Activated naive CD8-positive, alpha-beta T cell treated with anti-CD3 and anti-CD28 coated beads for 36 hours (primary cell): ENCODE measurements around the gene RAD23A. TPM values are rescaled to one million over a fixed set of nuclear protein-coding genes. Genes with fewer than 3 reads are reported as not detected.

Experiments used
- DNase-seq: peaks from one replicate; pipeline ENCODE4 v3.0.0; 2021
- H3K27ac Mint-ChIP-seq: one replicate; pipeline ENCODE4 v1.8.0; 2022; ENCODE audit warnings: mild to moderate bottlenecking, moderate library complexity, mixed read lengths
- H3K27me3 Mint-ChIP-seq: one replicate; pipeline ENCODE4 v1.8.0; 2022; ENCODE audit warnings: mild to moderate bottlenecking, mixed read lengths
- H3K36me3 Mint-ChIP-seq: one replicate; pipeline ENCODE4 v1.8.0; 2021; ENCODE audit warnings: mild to moderate bottlenecking, mixed read lengths
- H3K4me1 Mint-ChIP-seq: one replicate; pipeline ENCODE4 v1.8.0; 2021; ENCODE audit warnings: mixed read lengths
- H3K4me3 Mint-ChIP-seq: one replicate; pipeline ENCODE4 v1.8.0; 2022; ENCODE audit warnings: mild to moderate bottlenecking, moderate library complexity, mixed read lengths
- H3K9me3 Mint-ChIP-seq: one replicate; pipeline ENCODE4 v1.8.0; 2022; ENCODE audit warnings: mixed read lengths
- total RNA-seq, 2 experiments: library from RNA; stranded (reverse); gene quantifications; one replicate each; pipeline ENCODE4 v1.2.3, GENCODE V29; 2021

RAD23A gene
- total RNA-seq, 2 experiments from 2014 or later = 176 to 181 TPM

- H3K27ac Mint-ChIP-seq = no peak overlapping the region
- H3K4me1 Mint-ChIP-seq = peaks cover 7% of the 10 kb centered on the region
- no peaks in the 10 kb centered on the region for H3K27me3 Mint-ChIP-seq
- peak overlapping the region; percentile 26 for H3K4me3 Mint-ChIP-seq
- no peaks in the 10 kb centered on the region for H3K36me3 Mint-ChIP-seq
- DNase-seq = no peak
- no peaks in the 10 kb centered on the region for H3K9me3 Mint-ChIP-seq
These were observed 50.9 kb downstream of the RAD23A start for GRCh38 chr19:12996406-12997094.

GRCh38 chr19:12997179-12997966 is 51.7 kb downstream of the RAD23A start:
- Mint-ChIP-seq H3K9me3 (no peaks in the 10 kb centered on the region), H3K27me3 (no peaks in the 10 kb centered on the region), H3K4me1 (peaks cover 7% of the 10 kb centered on the region), H3K36me3 (no peaks in the 10 kb centered on the region), H3K4me3 (peak overlapping the region; percentile 26), H3K27ac (no peak overlapping the region)
- no peak for DNase-seq

- Mint-ChIP-seq H3K9me3 (no peaks in the 10 kb centered on the region), H3K4me1 (peaks cover 7% of the 10 kb centered on the region), H3K4me3 (no peak overlapping the region), H3K36me3 (no peaks in the 10 kb centered on the region), H3K27me3 (no peaks in the 10 kb centered on the region), H3K27ac (no peak overlapping the region)
- DNase-seq = no peak
These were observed 52.6 kb downstream of the RAD23A start for GRCh38 chr19:12997967-12998940.

GRCh38 chr19:13001166-13001501 is 55.5 kb downstream of the RAD23A start:
- Mint-ChIP-seq H3K27ac (no peak overlapping the region), H3K9me3 (no peaks in the 10 kb centered on the region), H3K36me3 (no peaks in the 10 kb centered on the region), H3K4me3 (no peak overlapping the region), H3K27me3 (no peaks in the 10 kb centered on the region), H3K4me1 (peaks cover 2% of the 10 kb centered on the region)
- DNase-seq = no peak

- H3K27me3 Mint-ChIP-seq = no peaks in the 10 kb centered on the region
- no peak overlapping the region for H3K4me3 Mint-ChIP-seq
- peaks cover 2% of the 10 kb centered on the region for H3K4me1 Mint-ChIP-seq
- no peak for DNase-seq
- H3K9me3 Mint-ChIP-seq = no peaks in the 10 kb centered on the region
- H3K27ac Mint-ChIP-seq = no peak overlapping the region
- no peaks in the 10 kb centered on the region for H3K36me3 Mint-ChIP-seq
These were observed 56.0 kb downstream of the RAD23A start for GRCh38 chr19:13001502-13002165.

GRCh38 chr19:13002166-13002898 is 56.7 kb downstream of the RAD23A start:
- H3K4me1 Mint-ChIP-seq = no peaks in the 10 kb centered on the region
- H3K27me3 Mint-ChIP-seq = no peaks in the 10 kb centered on the region
- H3K4me3 Mint-ChIP-seq = no peak overlapping the region
- DNase-seq = no peak
- no peaks in the 10 kb centered on the region for H3K36me3 Mint-ChIP-seq
- H3K9me3 Mint-ChIP-seq = no peaks in the 10 kb centered on the region
- no peak overlapping the region for H3K27ac Mint-ChIP-seq

GRCh38 chr19:13003081-13003480 is 57.4 kb downstream of the RAD23A start:
- no peak overlapping the region for H3K4me3 Mint-ChIP-seq

More at GRCh38 chr19:13003081-13003480, 57.4 kb downstream of the RAD23A start:
- no peak overlapping the region for H3K27ac Mint-ChIP-seq
- H3K9me3 Mint-ChIP-seq = no peaks in the 10 kb centered on the region
- no peaks in the 10 kb centered on the region for H3K36me3 Mint-ChIP-seq
- H3K4me1 Mint-ChIP-seq = no peaks in the 10 kb centered on the region
- peaks cover 4% of the 10 kb centered on the region for H3K27me3 Mint-ChIP-seq
- DNase-seq = no peak

Other genes with a start within 250 kb of the RAD23A start
- 10 to 100 TPM; 13.1 to 13.4 TPM for gene FBXW9, start 249.2 kb upstream of the RAD23A start, total RNA-seq
- 100 to 1,000 TPM; 125 to 134 TPM for gene TNPO2, start 221.9 kb upstream of the RAD23A start, total RNA-seq
- 100 to 1,000 TPM; 223 to 230 TPM for gene TRIR, start 211.2 kb upstream of the RAD23A start, total RNA-seq
- 10 to 100 TPM; 78.3 to 80.2 TPM for gene GET3, start 208.4 kb upstream of the RAD23A start, total RNA-seq
- not detected for gene BEST2, start 194.1 kb upstream of the RAD23A start, total RNA-seq
- 10 to 100 TPM; 13.0 to 13.8 TPM for gene HOOK2, start 170.3 kb upstream of the RAD23A start, total RNA-seq
- 100 to 1,000 TPM; 171 to 175 TPM for gene JUNB, start 154.4 kb upstream of the RAD23A start, total RNA-seq
- gene PRDX2, start 144.1 kb upstream of the RAD23A start, total RNA-seq = 100 to 1,000 TPM; 238 to 241 TPM
- 10 to 100 TPM; 25.3 to 30.5 TPM for gene THSD8, start 143.8 kb upstream of the RAD23A start, total RNA-seq
- gene RNASEH2A, start 139.3 kb upstream of the RAD23A start, total RNA-seq = 10 to 100 TPM; 46.1 to 55.5 TPM
- not detected for gene RTBDN, start 111.3 kb upstream of the RAD23A start, total RNA-seq
- gene MAST1, start 107.3 kb upstream of the RAD23A start, total RNA-seq = 1 to 10 TPM; 1.2 to 2.0 TPM
- gene DNASE2, start 64.4 kb upstream of the RAD23A start, total RNA-seq = 10 to 100 TPM; 21.5 to 22.2 TPM
- gene KLF1, start 58.7 kb upstream of the RAD23A start, total RNA-seq = under 1 TPM; 0.34 to 0.39 TPM
- 10 to 100 TPM; 41.2 to 42.5 TPM for gene GCDH, start 54.7 kb upstream of the RAD23A start, total RNA-seq
- gene SYCE2, start 26.6 kb upstream of the RAD23A start, total RNA-seq = 1 to 10 TPM; 1.8 to 2.7 TPM
- 100 to 1,000 TPM; 166 to 167 TPM for gene FARSA, start 12.2 kb upstream of the RAD23A start, total RNA-seq
- 100 to 1,000 TPM; 673 to 688 TPM for gene CALR, start 7.3 kb upstream of the RAD23A start, total RNA-seq
- gene GADD45GIP1, start 11.4 kb downstream of the RAD23A start, total RNA-seq = 10 to 100 TPM; 37.1 to 37.8 TPM
- gene DAND5, start 23.7 kb downstream of the RAD23A start, total RNA-seq = not detected
- gene NFIX, start 49.6 kb downstream of the RAD23A start, total RNA-seq = 1 to 10 TPM; 6.3 to 8.7 TPM
- gene LYL1, start 157.0 kb downstream of the RAD23A start, total RNA-seq = 1 to 10 TPM; 2.6 to 2.9 TPM
- 100 to 1,000 TPM; 114 TPM for gene TRMT1, start 170.9 kb downstream of the RAD23A start, total RNA-seq
- gene NACC1, start 172.4 kb downstream of the RAD23A start, total RNA-seq = 10 to 100 TPM; 81.2 to 83.8 TPM
- gene STX10, start 204.5 kb downstream of the RAD23A start, total RNA-seq = 10 to 100 TPM; 53.3 to 55.0 TPM
- gene IER2, start 204.5 kb downstream of the RAD23A start, total RNA-seq = 100 to 1,000 TPM; 128 to 132 TPM